ENCODE data around the gene RAC3.

DNA sequence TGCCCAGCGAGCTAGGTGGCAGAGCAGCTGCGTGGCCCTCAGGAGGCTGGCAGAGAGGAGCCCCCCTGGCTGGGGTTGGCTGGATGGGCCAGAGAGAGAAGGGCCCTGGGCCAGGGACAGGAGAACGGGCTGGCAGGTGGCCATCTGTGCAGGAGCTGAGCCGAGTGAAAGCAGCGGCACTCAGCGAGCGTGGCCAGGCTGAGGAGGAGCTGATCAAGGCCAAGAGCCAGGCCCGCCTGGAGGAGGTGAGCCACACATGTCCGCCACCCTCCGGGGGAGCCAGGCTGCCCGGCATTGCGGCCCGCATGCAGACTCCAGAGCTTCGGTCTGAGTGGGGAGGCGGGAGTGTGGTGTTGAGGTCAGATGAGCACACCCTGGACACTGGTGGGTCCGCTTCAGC lies 2.1 kb upstream of the RAC3 start:
- TF ChIP-seq, protein P1, sequence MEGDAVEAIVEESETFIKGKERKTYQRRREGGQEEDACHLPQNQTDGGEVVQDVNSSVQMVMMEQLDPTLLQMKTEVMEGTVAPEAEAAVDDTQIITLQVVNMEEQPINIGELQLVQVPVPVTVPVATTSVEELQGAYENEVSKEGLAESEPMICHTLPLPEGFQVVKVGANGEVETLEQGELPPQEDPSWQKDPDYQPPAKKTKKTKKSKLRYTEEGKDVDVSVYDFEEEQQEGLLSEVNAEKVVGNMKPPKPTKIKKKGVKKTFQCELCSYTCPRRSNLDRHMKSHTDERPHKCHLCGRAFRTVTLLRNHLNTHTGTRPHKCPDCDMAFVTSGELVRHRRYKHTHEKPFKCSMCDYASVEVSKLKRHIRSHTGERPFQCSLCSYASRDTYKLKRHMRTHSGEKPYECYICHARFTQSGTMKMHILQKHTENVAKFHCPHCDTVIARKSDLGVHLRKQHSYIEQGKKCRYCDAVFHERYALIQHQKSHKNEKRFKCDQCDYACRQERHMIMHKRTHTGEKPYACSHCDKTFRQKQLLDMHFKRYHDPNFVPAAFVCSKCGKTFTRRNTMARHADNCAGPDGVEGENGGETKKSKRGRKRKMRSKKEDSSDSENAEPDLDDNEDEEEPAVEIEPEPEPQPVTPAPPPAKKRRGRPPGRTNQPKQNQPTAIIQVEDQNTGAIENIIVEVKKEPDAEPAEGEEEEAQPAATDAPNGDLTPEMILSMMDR (IDR thresholded peaks at IDR 0.05) = no peak
- TF ChIP-seq EZH2 (IDR thresholded peaks at IDR 0.05) = no peak
